WTC11 (cell line): ENCODE measurements around the gene HSF5.

Experiments
- AFF4 ChIP-seq: sonication (generic); formaldehyde crosslinking; IDR thresholded peaks from 2 replicates; pipeline ENCODE4 v1.8.1; 2023; ENCODE audit warnings: mild to moderate bottlenecking, missing genetic modification reagents, borderline replicate concordance
- ATF3 ChIP-seq: sonication (generic); formaldehyde crosslinking; conservative IDR thresholded peaks from 2 replicates; pipeline ENCODE4 v1.8.1; 2022; ENCODE audit warnings: mild to moderate bottlenecking, missing genetic modification reagents
- CTCF ChIP-seq: fragments of 200-600 bp; IDR thresholded peaks from 2 replicates; pipeline ENCODE4 v1.8.0; 2022; ENCODE audit warnings: antibody characterized with exemption
- SP1 ChIP-seq: sonication (generic); formaldehyde crosslinking; conservative IDR thresholded peaks from 2 replicates; pipeline ENCODE4 v1.8.1; 2022; ENCODE audit warnings: missing genetic modification reagents
- ZNF121 ChIP-seq: sonication (generic); formaldehyde crosslinking; IDR thresholded peaks from 2 replicates; pipeline ENCODE4 v1.8.0; 2023; ENCODE audit warnings: missing genetic modification reagents
- ZNF671 ChIP-seq: fragments of 250-450 bp; sonication (Bioruptor Pico); IDR thresholded peaks from 2 replicates; pipeline ENCODE4 v1.8.0; 2021; ENCODE audit warnings: mild to moderate bottlenecking
- TF ChIP-seq, protein P1 (sequence below): sonication (generic); formaldehyde crosslinking; IDR thresholded peaks from 2 replicates; pipeline ENCODE4 v1.8.1; 2023; ENCODE audit warnings: mild to moderate bottlenecking, missing genetic modification reagents
- TF ChIP-seq, protein P2 (sequence below): sonication (generic); formaldehyde crosslinking; IDR thresholded peaks from 2 replicates; pipeline ENCODE4 v1.8.1; 2022; ENCODE audit warnings: low read depth, missing genetic modification reagents, borderline replicate concordance

DNA sequence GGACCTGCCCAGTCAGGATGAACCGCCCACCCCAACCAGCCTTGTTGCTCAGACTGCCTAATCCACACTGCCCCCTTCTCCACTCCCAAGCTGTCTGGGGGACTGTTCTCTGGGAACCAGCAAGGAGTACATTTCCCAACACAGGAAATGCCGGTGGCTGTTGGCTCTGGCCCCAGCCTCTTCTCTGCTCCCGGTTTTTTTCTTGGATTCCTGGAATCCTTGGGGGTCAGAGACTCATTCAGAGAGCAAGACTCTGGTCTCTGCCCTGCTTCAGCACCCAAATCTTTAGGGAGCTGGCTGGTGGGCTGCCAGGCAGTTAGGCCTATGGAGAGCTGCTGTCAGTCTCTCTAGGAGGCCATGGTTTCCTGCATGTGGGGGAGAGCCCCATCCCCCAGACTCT is 37.0 kb upstream of the HSF5 start:
- no peak for TF ChIP-seq AFF4
- TF ChIP-seq CTCF = no peak
- TF ChIP-seq ATF3 (CRISPR knock-in tag) = no peak
- no peak for TF ChIP-seq ZNF671 (CRISPR knock-in tag)
- TF ChIP-seq, protein P1, sequence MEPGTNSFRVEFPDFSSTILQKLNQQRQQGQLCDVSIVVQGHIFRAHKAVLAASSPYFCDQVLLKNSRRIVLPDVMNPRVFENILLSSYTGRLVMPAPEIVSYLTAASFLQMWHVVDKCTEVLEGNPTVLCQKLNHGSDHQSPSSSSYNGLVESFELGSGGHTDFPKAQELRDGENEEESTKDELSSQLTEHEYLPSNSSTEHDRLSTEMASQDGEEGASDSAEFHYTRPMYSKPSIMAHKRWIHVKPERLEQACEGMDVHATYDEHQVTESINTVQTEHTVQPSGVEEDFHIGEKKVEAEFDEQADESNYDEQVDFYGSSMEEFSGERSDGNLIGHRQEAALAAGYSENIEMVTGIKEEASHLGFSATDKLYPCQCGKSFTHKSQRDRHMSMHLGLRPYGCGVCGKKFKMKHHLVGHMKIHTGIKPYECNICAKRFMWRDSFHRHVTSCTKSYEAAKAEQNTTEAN = no peak
- TF ChIP-seq SP1 (CRISPR knock-in tag) = no peak
- TF ChIP-seq, protein P2, sequence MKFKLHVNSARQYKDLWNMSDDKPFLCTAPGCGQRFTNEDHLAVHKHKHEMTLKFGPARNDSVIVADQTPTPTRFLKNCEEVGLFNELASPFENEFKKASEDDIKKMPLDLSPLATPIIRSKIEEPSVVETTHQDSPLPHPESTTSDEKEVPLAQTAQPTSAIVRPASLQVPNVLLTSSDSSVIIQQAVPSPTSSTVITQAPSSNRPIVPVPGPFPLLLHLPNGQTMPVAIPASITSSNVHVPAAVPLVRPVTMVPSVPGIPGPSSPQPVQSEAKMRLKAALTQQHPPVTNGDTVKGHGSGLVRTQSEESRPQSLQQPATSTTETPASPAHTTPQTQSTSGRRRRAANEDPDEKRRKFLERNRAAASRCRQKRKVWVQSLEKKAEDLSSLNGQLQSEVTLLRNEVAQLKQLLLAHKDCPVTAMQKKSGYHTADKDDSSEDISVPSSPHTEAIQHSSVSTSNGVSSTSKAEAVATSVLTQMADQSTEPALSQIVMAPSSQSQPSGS (CRISPR knock-in tag) = no peak
- TF ChIP-seq ZNF121 = no peak
